ENCODE measurements around the gene MFSD12. TPM values are rescaled to one million over a fixed set of nuclear protein-coding genes. Genes with fewer than 3 reads are reported as not detected.

MFSD12 gene
- total RNA-seq, 1 donor from 2014 or later = 138 TPM

DNA sequence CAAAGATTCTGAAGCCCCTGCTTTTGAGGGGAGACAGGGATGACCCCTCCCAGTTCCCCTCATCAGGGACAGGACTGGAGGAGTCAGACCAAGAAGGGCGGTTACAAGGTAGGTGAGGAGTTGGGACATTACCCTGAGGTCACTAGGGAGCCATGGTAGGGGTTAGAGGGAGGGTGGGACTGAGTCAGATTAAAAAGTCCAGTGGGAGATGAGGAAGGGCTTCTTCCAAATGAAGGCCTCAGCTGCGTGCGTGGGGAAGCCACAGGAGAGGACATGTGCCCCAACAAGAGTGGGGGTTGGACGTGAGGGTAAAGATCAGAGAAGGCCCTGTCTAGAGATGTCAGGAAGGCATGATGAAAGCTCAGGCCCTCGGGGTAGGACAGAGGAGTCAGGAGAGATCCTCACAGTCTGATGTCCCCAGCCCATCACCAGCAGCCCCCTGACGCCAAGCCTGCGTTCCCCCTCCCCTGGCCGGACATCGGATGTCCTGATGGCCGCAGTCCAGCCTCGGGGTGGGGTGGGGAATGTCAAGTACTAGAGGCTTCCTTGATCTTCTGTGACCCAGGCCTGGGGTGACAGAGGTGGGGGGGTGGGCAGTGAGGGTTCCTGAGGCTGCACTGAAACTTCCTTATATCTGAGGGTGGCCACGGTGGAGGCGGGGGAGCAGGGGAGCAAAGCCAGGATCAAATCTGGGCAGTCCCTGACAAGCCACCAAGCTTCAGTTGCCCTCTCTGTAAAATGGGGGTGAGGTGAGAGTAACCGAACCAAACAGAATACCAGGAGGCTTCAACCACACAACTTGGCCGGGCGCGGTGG lies 6.5 kb upstream of the MFSD12 start:
- no peak for DNase-seq (ENCODE audit: extremely low read depth, low read depth, low spot score)

DNA sequence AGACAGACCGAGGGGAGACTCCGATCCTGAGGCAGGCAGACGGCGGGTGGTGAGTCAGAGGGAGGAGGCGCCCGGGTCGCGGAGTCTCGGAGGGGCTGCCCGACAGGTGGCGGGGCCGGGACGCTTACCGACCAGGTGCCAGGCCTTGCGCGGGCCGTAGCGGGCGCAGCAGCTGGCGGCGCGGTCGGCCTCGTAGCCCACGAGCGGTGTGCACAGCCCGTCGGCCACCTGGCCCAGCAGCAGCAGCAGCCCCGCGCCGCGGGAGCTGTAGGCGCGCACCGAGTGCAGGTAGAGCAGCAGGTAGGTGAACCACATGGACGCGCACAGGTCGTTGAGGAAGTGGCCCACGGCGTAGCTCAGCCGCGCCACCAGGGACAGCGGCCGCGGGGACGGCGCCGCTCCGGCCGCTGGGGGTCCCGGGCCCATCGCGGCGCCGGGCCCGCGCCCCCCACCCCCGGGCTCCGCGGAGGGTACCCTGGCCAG lies 367 bp downstream of the MFSD12 start:
- DNase-seq (ENCODE audit: extremely low read depth, low read depth, low spot score) = no peak

DNA sequence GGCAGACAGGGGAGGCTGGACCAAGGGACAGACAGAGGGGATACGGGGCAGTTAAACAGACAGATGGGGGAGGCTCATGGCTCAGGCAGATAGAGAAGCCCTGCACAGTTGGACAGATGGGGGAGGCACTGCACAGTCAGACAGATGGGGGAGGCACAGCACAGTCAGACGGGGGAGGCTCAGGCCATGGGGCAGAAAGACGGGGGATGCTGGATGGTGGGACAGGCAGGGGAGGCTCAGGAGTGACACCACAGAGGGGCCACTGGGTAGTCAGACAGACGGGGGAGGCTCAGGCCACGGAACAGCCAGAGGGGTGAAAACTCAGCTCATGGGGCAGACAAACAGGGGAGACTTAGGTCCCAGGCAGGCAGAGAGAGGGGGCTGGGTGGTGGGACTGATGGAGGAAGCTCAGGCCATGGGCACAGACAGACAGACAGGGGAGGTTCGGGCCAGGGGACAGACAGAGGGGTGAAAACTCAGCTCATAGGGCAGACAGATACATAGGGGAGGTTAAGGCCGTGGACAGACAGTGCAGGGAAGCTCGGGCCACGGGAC lies 886 bp downstream of the MFSD12 start:
- no peak for DNase-seq (ENCODE audit: extremely low read depth, low read depth, low spot score)

DNA sequence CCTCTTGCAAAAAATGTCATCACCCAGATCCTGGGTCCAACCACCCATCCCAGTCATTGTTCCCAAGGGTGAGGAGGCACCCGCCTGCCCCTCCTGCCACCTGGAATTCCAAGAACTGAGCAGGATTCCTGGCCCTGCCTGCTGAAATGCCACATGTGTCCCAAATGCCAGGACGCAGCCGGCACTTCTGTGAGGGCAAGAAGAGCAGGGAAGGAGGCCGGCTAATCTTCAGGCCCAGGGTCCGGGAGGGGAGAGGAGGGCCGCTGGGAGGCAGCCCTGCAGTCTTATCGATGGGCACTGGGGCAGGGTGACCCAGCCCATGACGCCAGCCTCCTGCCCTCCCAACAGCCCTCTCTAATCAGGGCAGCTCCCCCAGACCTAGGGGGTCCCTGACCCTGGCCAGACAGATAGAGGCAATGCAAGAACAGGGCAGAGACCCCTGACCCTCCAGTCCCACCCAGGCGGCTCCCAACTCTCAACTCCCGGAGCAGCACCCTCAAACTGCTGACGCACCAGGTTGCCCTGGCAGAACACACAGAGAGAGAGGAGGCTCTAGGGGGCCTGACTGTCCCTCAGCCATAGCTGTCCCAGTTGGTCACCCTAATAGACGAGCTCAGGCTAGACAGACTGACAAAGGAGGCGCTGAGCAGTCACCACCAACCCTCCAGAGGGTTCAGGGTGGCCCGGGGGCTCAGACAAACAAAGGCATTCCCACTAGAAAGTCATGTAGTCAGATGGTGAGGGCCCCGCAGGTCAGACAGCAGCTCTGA lies 1.5 kb downstream of the MFSD12 start:
- DNase-seq (ENCODE audit: extremely low read depth, low read depth, low spot score) = no peak

DNA sequence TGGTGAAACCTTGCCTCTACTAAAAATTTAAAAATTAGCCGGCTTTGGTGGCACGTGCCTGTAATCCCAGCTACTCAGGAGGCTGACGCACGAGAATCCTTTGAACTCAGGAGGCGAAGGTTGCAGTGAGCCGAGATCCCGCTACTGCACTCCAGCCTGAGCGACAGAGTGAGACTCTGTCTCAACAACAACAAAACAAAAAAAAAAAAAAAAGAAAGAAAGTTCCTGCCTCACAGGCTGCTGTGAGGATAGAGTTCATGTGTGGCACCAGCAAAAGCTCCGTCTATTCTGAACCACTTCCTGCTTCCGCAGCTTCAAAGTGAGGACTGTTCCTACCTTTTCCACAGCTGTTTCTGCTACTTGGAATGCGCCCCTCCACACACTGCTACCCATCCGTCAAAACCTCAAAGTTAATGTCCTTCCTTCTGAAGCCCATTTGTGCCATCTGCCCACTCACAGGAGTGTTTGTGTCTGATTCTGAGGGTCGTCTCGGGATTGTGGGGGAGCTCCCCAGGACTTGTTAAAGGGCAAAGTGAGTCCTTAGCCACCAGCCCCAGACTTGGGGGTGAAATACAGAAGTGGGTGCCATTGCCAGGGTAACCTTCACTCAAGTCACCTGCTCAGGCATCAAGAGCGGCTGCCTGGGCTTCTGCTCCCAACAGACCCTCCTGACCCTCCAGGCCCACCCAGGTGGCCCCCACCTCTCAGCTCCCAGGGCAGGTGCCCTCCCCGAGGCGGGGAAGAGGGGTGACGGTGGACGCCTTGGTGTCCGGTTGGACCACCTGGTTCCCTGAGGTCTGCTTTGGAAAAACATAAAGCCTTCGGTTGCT lies 2.9 kb downstream of the MFSD12 start:
- DNase-seq (ENCODE audit: extremely low read depth, low read depth, low spot score) = no peak

DNA sequence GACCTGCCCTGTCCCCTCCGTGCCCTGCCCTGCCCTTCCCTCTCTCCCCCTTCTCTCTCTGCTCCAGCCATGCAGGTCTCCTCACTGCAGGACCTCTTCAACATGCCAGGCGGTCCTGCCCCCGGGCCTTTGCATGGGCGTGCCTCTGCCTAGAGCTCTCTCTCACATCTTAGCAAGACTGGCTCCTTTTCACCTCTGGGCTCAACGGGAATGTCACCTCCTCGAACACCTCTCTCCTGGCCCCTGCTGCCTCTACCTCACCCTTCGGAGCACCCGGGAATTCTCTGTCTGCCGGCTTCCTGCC lies 5.6 kb downstream of the MFSD12 start:
- DNase-seq (ENCODE audit: extremely low read depth, low read depth, low spot score) = no peak

DNA sequence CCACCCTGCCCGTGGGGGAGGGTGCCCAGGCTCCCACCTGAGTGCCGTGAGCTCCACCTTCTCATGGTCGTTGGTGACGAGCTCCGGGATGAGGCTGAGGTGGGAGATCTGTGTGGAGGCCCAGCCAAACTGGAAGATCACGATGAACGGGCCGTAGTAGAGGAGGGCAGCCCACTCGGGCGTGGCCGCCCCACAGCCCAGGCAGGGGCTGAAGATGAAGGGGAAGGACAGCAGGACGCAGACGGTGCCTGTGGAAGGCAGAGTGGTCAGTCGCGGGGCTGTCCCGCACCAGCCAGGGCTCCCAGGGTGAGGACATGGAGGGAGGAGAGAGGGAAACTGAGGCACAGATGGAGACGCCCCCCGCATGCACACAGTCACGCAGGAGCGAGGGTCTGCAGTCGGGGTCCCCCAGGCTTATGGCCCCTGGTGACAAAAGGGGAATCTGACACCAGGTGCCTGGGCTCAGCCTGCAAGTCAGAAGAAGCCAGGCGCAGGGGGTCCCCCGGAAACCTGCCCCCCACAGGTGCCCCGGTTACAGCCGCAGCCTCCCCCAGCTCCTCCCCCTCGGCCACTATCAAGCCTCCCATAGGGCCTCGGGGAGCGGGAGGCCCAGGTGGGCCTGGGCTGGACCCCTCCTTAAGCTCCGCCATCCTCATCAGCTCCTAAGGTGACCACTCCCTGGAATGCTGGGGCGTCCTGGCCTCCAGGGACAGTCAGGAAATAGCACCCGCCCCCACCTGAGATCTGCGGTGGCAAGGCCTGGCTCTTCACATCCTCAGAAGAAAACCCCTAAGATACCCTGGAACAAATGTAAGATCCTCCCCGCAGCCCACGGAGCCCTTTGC lies 6.2 kb downstream of the MFSD12 start:
- no peak for DNase-seq (ENCODE audit: extremely low read depth, low read depth, low spot score)

DNA sequence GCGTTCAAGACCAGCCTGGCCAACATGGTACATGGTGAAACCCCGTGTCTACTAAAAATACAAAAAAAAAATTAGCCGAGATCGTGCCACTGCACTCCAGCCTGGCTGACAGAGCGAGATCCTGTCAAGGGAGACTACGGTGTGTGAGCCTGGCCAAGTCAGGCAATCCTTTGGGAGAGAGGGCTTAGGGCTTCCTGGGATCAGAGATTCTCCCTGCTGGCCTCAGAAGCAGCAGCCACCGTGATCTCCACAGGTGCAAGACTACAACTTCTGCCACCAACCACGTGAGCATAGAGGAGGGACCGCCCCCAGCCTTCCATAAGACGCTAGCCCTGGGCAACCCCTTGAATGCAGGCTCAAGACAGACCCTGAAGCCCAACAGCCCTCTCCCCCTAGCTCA lies 7.6 kb downstream of the MFSD12 start:
- DNase-seq (ENCODE audit: extremely low read depth, low read depth, low spot score) = no peak

DNA sequence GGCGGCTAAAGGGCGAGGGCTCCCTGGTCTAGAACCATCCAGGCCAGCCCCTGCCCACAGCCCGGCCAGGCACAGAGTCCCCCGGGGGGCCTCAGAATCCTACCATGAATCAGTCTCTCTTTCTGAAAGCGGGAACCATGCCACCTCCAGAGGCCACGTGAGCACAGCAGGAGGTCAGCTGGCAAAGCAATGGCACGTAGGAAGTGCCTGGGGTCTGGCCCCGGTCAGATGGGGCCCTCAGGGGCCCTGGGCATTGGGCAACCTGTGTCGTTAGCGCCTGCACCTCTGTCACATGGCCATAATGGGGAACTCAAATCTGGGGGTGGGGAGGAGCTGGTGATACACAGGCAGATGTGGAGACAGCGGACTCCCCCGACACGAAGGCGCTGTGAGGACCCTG lies 8.8 kb downstream of the MFSD12 start:
- no peak for DNase-seq (ENCODE audit: extremely low read depth, low read depth, low spot score)

DNA sequence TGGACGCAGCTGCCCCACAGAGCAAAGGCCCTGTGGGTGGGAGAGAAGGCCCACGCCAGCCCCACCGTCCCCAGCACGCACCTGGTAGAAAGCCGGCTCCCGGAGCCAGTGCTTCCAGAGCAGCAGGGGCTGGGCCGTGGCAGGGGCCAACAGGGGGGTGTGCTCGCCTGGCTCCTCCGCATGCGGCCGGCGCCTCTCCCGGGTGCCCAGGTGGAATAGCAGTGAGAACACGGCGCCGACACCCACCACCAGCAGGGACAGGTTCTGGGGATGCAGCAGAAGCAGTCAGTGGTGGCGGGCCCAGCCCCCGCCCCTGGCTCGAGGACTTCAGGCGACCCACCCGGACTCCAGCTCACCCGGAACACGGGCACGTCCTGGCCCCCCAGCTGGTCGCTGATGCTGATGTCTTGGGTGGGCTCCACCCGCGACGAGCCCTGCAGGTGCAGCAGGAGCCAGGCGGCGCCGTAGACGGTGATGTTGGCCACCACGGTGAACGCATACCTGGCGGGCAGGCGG lies 9.6 kb downstream of the MFSD12 start:
- no peak for DNase-seq (ENCODE audit: extremely low read depth, low read depth, low spot score)

DNA sequence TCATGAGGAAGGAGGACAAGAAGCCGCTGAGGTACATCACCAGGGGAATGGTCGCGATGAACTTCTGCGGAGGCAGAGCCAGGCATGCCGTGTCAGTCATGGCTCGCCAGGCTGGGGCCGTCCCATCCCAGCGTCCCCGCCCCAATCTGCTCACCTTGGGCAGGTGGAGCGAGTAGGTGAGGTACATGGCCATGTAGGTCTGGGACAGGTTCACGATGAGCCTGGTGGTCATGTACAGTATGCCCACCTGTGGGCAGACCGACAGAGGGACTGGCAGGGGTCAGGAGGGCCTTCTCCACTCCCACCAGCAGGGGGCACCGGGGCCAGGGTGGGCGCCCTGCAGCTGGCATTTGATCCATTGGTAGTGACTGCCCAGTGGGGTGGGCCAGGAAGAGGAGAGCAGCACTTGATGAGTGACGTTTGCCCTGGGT lies 10.1 kb downstream of the MFSD12 start:
- no peak for DNase-seq (ENCODE audit: extremely low read depth, low read depth, low spot score)

DNA sequence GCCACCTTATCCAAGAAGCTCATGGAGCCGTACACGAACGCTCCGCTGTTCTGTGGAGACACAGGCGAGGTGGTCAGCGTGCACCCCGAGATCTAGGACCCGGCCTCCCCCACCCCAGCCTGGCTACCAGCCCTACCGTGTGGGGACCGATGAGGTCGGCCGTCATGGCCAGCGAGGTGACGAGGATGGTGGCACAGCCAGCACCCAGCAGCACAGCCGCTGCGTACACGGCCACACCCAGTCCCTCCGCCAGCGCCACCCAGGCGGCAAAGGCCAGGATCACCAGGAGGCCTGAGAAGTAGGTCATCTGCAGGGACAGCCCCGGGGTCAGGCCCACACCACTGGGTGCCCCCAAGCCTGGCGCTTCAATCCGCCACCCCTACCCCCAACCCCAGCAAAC lies 11.3 kb downstream of the MFSD12 start:
- no peak for DNase-seq (ENCODE audit: extremely low read depth, low read depth, low spot score)

DNA sequence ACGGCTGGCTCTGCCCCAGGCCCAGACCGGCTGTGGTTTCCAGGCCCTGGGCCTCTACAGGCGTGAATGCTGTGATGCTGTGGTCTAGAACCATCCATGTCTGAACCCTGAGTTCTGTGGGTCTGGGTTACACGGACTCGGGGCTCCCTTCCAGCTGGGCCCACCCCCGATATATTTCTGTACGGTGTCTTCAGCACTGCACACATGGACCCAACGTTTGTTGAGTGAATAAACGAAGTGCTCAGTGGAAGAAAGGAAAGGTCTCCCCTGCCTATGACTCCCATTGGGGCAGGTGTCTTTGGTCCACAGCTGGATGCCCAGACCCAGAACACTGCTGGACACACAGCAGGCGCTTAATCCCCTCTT lies 11.7 kb downstream of the MFSD12 start:
- DNase-seq (ENCODE audit: extremely low read depth, low read depth, low spot score) = no peak

DNA sequence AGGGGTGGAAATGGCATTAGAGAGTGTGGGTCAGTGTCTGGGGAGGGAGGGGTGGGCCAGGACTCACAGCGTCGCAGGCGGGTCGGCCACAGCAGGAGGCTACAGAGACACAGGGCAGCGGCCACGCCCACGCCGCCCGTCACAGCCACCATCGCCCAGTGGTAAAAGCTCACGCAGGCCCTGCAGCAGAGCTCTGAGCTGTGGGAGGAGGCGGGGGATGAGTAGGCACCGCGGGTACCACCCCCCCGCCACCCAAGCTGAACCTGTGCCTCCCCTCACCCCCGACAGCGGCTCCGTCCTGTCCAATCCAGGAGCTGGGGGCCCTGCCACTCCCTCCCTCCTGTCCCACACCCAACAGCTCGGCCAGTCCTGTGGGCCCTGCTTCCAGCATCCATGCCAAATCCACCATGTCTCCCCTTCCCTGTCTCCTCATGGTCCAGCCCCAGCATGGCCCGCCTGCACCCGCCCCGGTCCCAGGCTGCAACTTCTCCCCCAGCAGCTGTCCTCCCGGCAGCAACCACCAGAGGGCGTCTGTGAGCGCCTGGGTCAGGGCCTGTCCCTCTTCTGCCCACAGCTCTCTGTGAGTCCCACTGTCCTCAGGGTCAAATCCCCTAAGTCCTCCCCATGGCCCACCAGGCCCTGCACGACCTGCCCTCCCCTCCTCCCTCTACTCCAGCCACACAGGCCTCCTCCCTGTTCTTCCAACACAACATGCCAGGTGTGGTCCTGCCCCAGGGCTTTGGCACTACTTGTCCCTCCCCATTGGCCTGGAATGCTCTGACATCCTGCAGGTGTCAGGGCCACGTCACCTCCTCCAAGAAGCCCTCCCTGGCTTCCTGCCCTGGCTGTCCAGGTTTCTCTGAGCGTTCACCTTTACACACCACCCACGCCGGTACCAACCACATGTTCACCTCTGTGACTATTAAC lies 12.4 kb downstream of the MFSD12 start:
- DNase-seq (ENCODE audit: extremely low read depth, low read depth, low spot score) = no peak

DNA sequence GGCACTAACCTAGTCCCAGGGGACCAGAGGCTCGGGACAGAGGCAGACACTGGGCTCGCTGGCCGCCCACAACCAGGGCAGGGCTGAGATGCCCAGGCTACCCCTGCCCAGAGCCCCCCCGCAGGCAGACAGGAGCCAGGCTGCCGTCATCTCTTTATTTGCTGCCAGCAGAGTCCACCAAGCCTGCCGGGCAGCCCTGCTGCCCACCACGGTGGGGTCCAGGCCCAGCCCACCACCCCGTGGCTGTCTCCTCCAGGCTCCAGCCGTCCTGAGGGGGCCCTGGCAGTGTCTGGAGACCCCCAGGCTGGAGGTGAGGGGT lies 13.4 kb downstream of the MFSD12 start:
- no peak for DNase-seq (ENCODE audit: extremely low read depth, low read depth, low spot score)

DNA sequence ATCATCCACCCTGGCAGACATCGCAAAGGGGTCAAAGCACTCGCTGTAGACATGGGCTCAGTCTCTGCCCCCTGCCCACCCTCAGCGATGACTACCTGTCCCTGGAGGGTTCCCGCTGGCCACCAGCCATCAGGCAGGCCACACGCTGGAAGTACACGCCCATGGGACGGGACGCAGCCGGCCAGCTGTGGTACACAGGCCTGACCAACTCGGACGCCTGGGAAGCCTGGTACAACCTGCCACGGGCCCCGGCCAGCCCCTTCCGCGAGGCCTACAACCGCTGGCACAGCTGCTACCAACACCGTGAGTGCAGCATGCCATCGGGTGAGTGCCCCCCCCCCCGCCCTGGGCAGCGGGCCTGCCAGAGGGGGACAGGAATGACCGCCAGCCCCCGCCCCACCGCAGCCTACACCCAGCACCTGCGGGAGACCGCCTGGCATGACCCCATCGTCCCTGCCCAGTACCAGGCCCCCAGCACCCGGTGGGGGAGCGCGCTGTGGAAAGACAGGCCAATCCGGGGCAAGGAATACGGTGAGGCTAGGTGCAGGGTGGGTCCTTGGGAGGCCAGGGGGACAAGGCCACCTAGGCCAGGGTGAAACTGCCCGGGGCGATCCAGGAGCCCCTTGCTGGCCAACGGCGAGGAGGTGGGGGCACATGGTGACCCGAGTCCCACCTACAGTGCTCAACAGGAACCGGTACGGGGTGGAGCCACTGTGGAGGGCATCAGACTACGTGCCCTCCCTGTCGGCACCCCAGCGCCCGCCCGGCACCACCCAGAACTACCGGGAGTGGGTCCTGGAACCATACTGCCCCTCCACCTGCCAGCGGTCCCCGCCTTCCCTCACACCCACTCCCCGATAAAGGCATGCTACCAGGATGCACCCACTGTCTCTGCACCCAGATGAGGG lies 14.0 kb downstream of the MFSD12 start:
- DNase-seq (ENCODE audit: extremely low read depth, low read depth, low spot score) = no peak

DNA sequence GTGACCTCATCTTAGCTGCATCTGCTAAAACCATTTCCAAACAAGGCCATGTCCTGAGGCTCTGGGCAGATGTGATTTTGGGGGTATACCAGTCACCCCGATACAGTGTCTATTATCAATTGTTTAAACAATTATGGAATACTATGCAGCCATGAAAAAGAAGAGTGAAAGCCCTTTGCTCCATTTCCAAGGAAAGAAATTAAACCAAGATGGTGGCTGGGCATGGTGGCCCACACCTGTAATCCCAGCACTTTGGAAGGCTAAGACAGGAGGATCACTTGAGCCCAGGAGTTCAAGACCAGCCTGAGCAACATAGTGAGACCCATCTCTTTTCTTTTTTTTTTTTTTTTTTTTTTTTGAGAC lies 17.6 kb downstream of the MFSD12 start:
- DNase-seq (ENCODE audit: extremely low read depth, low read depth, low spot score) = no peak

All from glomerular endothelial cell (primary cell).